PFSK-1 (cell line): ENCODE measurements around the gene EDARADD.

Source experiments
- POLR2AphosphoS5 ChIP-seq: IDR thresholded peaks from 2 replicates; pipeline ENCODE4 v1.6.1; 2012; ENCODE audit warnings: low read depth, mild to moderate bottlenecking, control low read depth, low read length, moderate library complexity
- REST ChIP-seq, 2 experiments: IDR thresholded peaks; 2 replicates each; pipeline versions ENCODE4 v1.6.1 to v1.8.0; 2011 to 2012; ENCODE audit warnings: low read depth in 2 of 2, low read length in 2 of 2, control low read depth in 1 of 2, inconsistent platforms in 1 of 2, mild to moderate bottlenecking in 1 of 2, moderate library complexity in 1 of 2; ENCODE audit not compliant: insufficient read depth in 1 of 2
- SIN3A ChIP-seq: IDR thresholded peaks from 2 replicates; pipeline ENCODE4 v1.6.1; 2012; ENCODE audit warnings: mild to moderate bottlenecking, low read length, moderate library complexity, borderline replicate concordance; ENCODE audit not compliant: insufficient read depth

DNA sequence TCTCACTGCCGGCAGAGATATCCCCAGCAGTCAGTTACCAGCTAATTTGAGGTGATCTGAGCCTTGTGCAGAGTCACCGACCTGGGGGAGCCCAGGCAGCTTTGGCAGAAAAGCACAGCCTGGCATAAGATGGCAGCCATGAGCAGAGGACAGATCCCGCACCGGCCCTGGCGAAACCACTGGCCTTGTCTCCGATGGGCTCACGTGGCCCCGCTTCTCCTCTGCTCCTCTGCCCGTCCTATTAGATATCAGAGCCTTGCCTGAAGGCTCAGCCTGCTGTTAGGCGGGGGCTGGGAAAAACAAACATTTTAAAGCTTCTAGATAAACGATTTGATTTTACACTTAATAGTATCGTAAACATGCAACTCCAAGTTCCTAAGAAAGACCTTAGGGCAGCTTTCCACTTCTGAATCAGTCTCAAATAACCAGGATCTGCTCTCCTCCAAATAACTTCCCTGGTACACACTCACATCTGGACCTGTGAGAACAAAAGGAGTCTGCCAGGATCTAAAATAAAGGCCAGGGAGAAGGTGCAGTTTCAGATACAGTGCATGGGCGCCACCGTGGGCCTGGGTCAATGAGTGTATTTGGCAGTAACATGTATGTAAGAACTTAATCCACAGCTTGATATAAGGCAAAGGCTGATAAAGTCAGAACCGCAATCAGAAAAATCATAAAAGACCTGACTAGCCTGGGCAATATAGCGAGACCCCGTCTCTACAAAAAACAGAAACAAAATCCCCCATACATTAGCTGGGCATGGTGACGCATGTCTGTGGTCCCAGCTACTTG lies 10.0 kb downstream of the EDARADD start:
- TF ChIP-seq SIN3A (no peak), POLR2AphosphoS5 (no peak), REST (IDR thresholded peaks at IDR 0.05; ENCODE audit: insufficient read depth in 1 of 2, low read depth in 2 of 2, low read length in 2 of 2) (no peak)
